CD4-positive, alpha-beta T cell treated with Interleukin-12 subunit alpha and Interleukin-12 subunit beta, for 1 hour (primary cell): ENCODE data around the gene NFKBIB.

Source experiments
- DNase-seq: peaks from one replicate; pipeline ENCODE4 v3.0.0-alpha.2; 2020

Gene NFKBIB

GRCh38 chr19:38905620-38906019 lies 5.9 kb downstream of the NFKBIB start:
- no peak for DNase-seq

GRCh38 chr19:38907227-38907626 lies 7.5 kb downstream of the NFKBIB start:
- DNase-seq, result no peak

- no peak for DNase-seq
These were observed 7.9 kb downstream of the NFKBIB start for GRCh38 chr19:38907670-38908069.

- no peak for DNase-seq
These were observed 9.1 kb downstream of the NFKBIB start for GRCh38 chr19:38908911-38909310.

- no peak for DNase-seq
These were observed 10.7 kb downstream of the NFKBIB start for GRCh38 chr19:38910488-38910887.

GRCh38 chr19:38911388-38912001 lies 11.7 kb downstream of the NFKBIB start:
- DNase-seq, result no peak

GRCh38 chr19:38912600-38913514 lies 13.1 kb downstream of the NFKBIB start:
- DNase-seq, result no peak

- no peak for DNase-seq
These were observed 14.2 kb downstream of the NFKBIB start for GRCh38 chr19:38913958-38914357.

- no peak for DNase-seq
These were observed 15.9 kb downstream of the NFKBIB start for GRCh38 chr19:38915329-38916321.

GRCh38 chr19:38917516-38917915 lies 17.7 kb downstream of the NFKBIB start:
- no peak for DNase-seq

GRCh38 chr19:38917921-38918491 lies 18.2 kb downstream of the NFKBIB start:
- DNase-seq, result no peak

- DNase-seq, result no peak
These were observed 18.8 kb downstream of the NFKBIB start for GRCh38 chr19:38918526-38918925.

- DNase-seq, result no peak
These were observed 20.2 kb downstream of the NFKBIB start for GRCh38 chr19:38919837-38920601.

- no peak for DNase-seq
These were observed 21.0 kb downstream of the NFKBIB start for GRCh38 chr19:38920602-38921419.

GRCh38 chr19:38921420-38922274 lies 21.9 kb downstream of the NFKBIB start:
- DNase-seq, result no peak

GRCh38 chr19:38922482-38922881 lies 22.7 kb downstream of the NFKBIB start:
- no peak for DNase-seq

GRCh38 chr19:38924388-38924787 lies 24.6 kb downstream of the NFKBIB start:
- peak; percentile 67 for DNase-seq

GRCh38 chr19:38928391-38929001 lies 28.7 kb downstream of the NFKBIB start:
- DNase-seq, result peak; percentile 44
